Testis (tissue), 5 donors: ENCODE data around the gene AKIRIN1. TPM values are rescaled to one million over a fixed set of nuclear protein-coding genes. Genes with fewer than 3 reads are reported as not detected.

Experiments used
- DNase-seq: peaks from one replicate; pipeline ENCODE4 v3.0.0-alpha.2; 2019
- H3K27ac ChIP-seq, 2 donors: fragments of 200-600 bp; sonication (generic); one replicate each; pipeline ENCODE4 v1.5.1; 2019
- H3K27me3 ChIP-seq: fragments of 200-600 bp; sonication (generic); one replicate; pipeline ENCODE4 v1.5.1; 2019
- H3K36me3 ChIP-seq: fragments of 200-600 bp; sonication (generic); one replicate; pipeline ENCODE4 v1.5.1; 2017; ENCODE audit warnings: low read depth; ENCODE audit errors: missing control alignments
- H3K4me1 ChIP-seq: fragments of 200-600 bp; sonication (generic); one replicate; pipeline ENCODE4 v1.5.1; 2019
- H3K4me3 ChIP-seq, 2 donors: fragments of 200-600 bp; sonication (generic); one replicate each; pipeline ENCODE4 v1.5.1; 2017 to 2019
- H3K9me3 ChIP-seq: fragments of 200-600 bp; sonication (generic); one replicate; pipeline ENCODE4 v1.5.1; 2017
- POLR2A ChIP-seq: fragments of 450-650 bp; IDR thresholded peaks from one replicate; pipeline ENCODE4 v1.6.1; 2017; ENCODE audit warnings: antibody characterized with exemption, mild to moderate bottlenecking, moderate library complexity
- WGBS, 2 donors: methylation state at CpG; one replicate each; pipeline ENCODE4 v1.1.5; 2018; 5-methylcytosine and 5-hydroxymethylcytosine counted together
- intact Hi-C: fragments of 100-400 bp; cut with DNase I; formaldehyde crosslinking; loops from one replicate; pipeline ENCODE4 v1.15.1; 2023; ENCODE audit warnings: low total_unique reads
- long read RNA-seq, 2 donors: transcript quantifications; one replicate each; lab custom pipeline, GENCODE V29; 2026
- polyA plus RNA-seq: library from polyadenylated mRNA; stranded (reverse); fragments of 350-450 nt; fragmentation: Illumina TruSeq; extraction: RNeasy Lipid Tissue Mini Kit (QIAGEN cat#74804); gene quantifications from one replicate; pipeline ENCODE4 v1.2.3, GENCODE V29; 2014; ENCODE audit warnings: low read depth, low replicate concordance; ENCODE audit not compliant: insufficient read depth
- total RNA-seq, 2 donors: library from RNA; depleted of rRNA; stranded (reverse); fragments of >200 nt; gene quantifications; one replicate each; pipeline ENCODE4 v1.2.3, GENCODE V29; 2016
- TF ChIP-seq, protein P1 (sequence below), 3 experiments: fragments of 450-650 bp in 2 of 3; fragments of 200-600 bp in 1 of 3; sonication (generic) in 1 of 3; IDR thresholded peaks; one replicate each; pipeline ENCODE4 v1.5.1; 2016 to 2019; ENCODE audit warnings: antibody characterized with exemption in 3 of 3, mild to moderate bottlenecking in 2 of 3, moderate library complexity in 1 of 3

Gene AKIRIN1
- total RNA-seq (100 to 1,000 TPM; 134 to 169 TPM), polyA plus RNA-seq (138 TPM)
- long read RNA-seq, donor 1, transcript AKIRIN1-202 (5 exons, 2,741 nt) = major isoform, 32 of 43 reads
- long read RNA-seq, donor 1, partial matches to known transcripts = 11 of 43 reads
- long read RNA-seq, donor 1, other reads (novel, unspliced or antisense) = 0 of 43 reads
- long read RNA-seq, donor 2, transcript AKIRIN1-202 (5 exons, 2,741 nt) = major isoform, 35 of 35 reads
- long read RNA-seq, donor 2, partial matches to known transcripts = 0 of 35 reads
- long read RNA-seq, donor 2, other reads (novel, unspliced or antisense) = 0 of 35 reads

DNA sequence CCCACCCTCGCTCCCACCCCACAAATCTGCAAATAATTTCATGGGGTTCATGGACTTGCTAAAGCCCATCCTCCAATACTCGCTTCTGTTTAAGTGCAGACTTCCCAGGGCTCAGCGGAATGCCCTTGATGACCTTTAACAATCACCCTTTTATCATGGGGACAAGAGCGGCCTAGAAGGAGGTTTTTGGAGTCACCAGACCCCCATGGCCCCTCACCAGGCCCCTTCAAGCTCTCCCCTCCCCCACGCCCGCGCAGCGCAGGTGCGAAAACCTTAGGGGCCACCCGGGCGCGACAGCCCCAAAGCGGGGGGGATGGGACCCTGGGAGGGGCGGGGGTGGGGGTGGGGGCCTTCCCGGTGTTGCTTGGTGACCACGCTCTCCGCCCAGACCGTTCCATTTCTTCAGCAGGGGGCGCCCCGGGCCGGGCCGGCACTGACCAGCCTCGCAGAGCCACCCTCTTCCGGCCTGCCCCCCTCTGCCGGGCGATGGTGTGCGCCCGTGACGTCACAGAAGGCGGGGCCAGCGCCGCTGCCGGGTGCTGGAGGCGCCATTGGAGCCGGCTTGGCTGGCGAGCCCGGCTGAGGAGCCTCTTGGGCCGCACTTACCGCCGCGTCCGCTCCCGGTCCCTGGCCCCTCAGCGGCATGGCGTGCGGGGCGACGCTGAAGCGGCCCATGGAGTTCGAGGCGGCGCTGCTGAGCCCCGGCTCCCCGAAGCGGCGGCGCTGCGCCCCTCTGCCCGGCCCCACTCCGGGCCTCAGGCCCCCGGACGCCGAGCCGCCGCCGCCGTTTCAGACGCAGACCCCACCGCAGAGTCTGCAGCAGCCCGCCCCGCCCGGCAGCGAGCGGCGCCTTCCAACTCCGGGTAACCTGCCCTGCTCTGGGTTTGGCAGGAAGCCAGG, at the start of gene AKIRIN1:
Gene AKIRIN1 (plus strand): TSS at position 539 of the 900 bp plus-strand sequence. CDS start 105 bp downstream, at position 644.
- H3K4me1 ChIP-seq = peaks cover 16% of the 10 kb centered on the region
- WGBS, 2 donors = 0 to 3% methylated on average over 4 to 33 of the region's 76 CpGs
- intact Hi-C loops = no loop called here

GRCh38 chr1:38941527-38942019, 49.5 kb upstream of the AKIRIN1 start, which contains the start of gene RHBDL2:
Gene RHBDL2, minus strand, starts transcription at chr1:38941830. Its CDS starts 22,618 bp downstream, at chr1:38919212.
- DNase-seq = peak; percentile 87
- H3K9me3 ChIP-seq = no peaks in the 10 kb centered on the region
- peaks cover 9% of the 10 kb centered on the region for H3K4me1 ChIP-seq
- TF ChIP-seq, protein P1, sequence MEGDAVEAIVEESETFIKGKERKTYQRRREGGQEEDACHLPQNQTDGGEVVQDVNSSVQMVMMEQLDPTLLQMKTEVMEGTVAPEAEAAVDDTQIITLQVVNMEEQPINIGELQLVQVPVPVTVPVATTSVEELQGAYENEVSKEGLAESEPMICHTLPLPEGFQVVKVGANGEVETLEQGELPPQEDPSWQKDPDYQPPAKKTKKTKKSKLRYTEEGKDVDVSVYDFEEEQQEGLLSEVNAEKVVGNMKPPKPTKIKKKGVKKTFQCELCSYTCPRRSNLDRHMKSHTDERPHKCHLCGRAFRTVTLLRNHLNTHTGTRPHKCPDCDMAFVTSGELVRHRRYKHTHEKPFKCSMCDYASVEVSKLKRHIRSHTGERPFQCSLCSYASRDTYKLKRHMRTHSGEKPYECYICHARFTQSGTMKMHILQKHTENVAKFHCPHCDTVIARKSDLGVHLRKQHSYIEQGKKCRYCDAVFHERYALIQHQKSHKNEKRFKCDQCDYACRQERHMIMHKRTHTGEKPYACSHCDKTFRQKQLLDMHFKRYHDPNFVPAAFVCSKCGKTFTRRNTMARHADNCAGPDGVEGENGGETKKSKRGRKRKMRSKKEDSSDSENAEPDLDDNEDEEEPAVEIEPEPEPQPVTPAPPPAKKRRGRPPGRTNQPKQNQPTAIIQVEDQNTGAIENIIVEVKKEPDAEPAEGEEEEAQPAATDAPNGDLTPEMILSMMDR (IDR thresholded peaks at IDR 0.05) = no peak
- no peak for TF ChIP-seq POLR2A
- no peaks in the 10 kb centered on the region for H3K27me3 ChIP-seq
- H3K36me3 ChIP-seq = no peaks in the 10 kb centered on the region
- intact Hi-C loops = no loop called here
- H3K27ac ChIP-seq = no peak within 1 kb of the TSS
- H3K4me3 ChIP-seq = peak within 1 kb of the TSS; percentile 29 to 48
- WGBS, 2 donors = 19 to 21% methylated on average over 14 of the region's 14 CpGs

More for the DNA sequence above, at the start of gene AKIRIN1:
- Histone ChIP-seq H3K27me3 (no peaks in the 10 kb centered on the region), H3K27ac (peak within 1 kb of the TSS; percentile 88 to 94), H3K36me3 (no peaks in the 10 kb centered on the region), H3K4me3 (peak within 1 kb of the TSS; percentile 98 to 100), H3K9me3 (no peaks in the 10 kb centered on the region)
- DNase-seq = peak; percentile 99
- peak; percentile 92 for TF ChIP-seq POLR2A
- TF ChIP-seq, protein P1 (IDR thresholded peaks at IDR 0.05) = peak in 2 of 3 experiments; percentile 22 to 57

DNA sequence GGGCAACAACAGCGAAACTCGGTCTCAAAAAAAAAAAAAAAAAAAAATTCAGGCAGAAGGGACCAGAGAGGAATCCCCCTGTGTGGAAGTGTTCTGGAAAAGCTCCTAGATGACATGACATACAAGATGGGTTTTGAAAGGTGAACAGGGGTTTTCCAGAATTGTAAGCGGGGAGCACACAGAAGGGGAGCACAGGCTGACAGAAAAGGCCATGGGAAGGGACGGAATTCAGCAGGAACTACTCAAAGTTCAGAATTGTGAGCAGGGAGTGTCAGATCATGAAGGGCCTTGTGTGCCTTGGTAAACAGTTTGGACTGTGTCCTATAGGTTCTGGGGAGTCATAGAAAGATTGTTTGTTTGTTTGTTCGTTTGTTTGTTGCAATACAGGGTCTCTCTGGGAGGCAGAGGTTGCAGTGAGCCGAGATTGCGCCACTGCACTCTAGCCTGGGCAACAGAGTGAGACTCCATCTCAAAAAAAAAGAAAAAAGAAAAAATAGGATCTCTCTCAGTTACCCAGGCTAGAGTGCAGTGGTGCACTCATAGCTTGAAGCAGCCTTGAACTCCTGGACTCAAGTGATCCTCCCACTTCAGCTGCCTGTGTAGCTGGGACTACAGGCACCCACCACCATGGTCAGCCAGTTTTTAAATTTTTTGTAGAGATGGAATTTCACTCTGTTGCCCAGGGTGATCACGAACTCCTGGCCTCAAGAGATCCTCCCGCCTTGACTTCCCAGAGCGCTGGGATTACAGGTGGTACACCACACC, 48.2 kb upstream of the AKIRIN1 start:
- intact Hi-C loops = no loop called here
- Histone ChIP-seq H3K4me3 (no peak overlapping the region), H3K36me3 (no peaks in the 10 kb centered on the region), H3K27ac (no peak overlapping the region), H3K4me1 (peaks cover 3% of the 10 kb centered on the region), H3K27me3 (no peaks in the 10 kb centered on the region), H3K9me3 (no peaks in the 10 kb centered on the region)
- 91 to 92% methylated on average over 9 to 10 of the region's 10 CpGs for WGBS, 2 donors
- TF ChIP-seq POLR2A = no peak
- TF ChIP-seq, protein P1 (IDR thresholded peaks at IDR 0.05) = no peak
- no peak for DNase-seq

GRCh38 chr1:38944547-38944946, 46.5 kb upstream of the AKIRIN1 start:
- H3K4me1 ChIP-seq = peaks cover 3% of the 10 kb centered on the region
- H3K27me3 ChIP-seq = no peaks in the 10 kb centered on the region
- no peaks in the 10 kb centered on the region for H3K9me3 ChIP-seq
- no peak for DNase-seq
- H3K27ac ChIP-seq = no peak overlapping the region
- intact Hi-C loops = no loop called here
- TF ChIP-seq, protein P1 (IDR thresholded peaks at IDR 0.05) = no peak
- no peak for TF ChIP-seq POLR2A
- 94 to 99% methylated on average over 4 of the region's 4 CpGs for WGBS, 2 donors
- H3K4me3 ChIP-seq = no peak overlapping the region
- H3K36me3 ChIP-seq = no peaks in the 10 kb centered on the region
